ENCODE measurements around the gene RNF43. TPM values are rescaled to one million over a fixed set of nuclear protein-coding genes. Genes with fewer than 3 reads are reported as not detected.

RNF43 gene
- total and polyA plus RNA-seq, 2 of the 13 experiments (the other 11 are each of a cell fraction or from before 2014, with no cell fraction given): 31.0 to 53.4 TPM

GRCh38 chr17:58415371-58416055 lies 1.8 kb downstream of the RNF43 start (continued):
- TF ChIP-seq LCORL (IDR thresholded peaks at IDR 0.05) (no peak), LCORL (CRISPR knock-in tag; IDR thresholded peaks at IDR 0.05) (no peak; the same call in 1 of the 2 replicates), ZNF543 (CRISPR knock-in tag; IDR thresholded peaks at IDR 0.05) (0 out of 2 replicates have a peak, but pooled peaks have one; percentile 51), POGK (CRISPR knock-in tag; conservative IDR thresholded peaks at IDR 0.05) (no peak), SNAPC5 (CRISPR knock-in tag; IDR thresholded peaks at IDR 0.05; ENCODE audit: borderline replicate concordance) (no peak), YEATS2 (CRISPR knock-in tag; IDR thresholded peaks at IDR 0.05; ENCODE audit: borderline replicate concordance) (no peak), ZSCAN30 (CRISPR knock-in tag; IDR thresholded peaks at IDR 0.05) (no peak), ZNF337 (CRISPR knock-in tag; IDR thresholded peaks at IDR 0.05; ENCODE audit: borderline replicate concordance, low read depth) (peak; percentile 59; the same call in 1 of the 2 replicates), ZNF646 (CRISPR knock-in tag; IDR thresholded peaks at IDR 0.05) (no peak), ZNF329 (CRISPR knock-in tag; IDR thresholded peaks at IDR 0.05; ENCODE audit: low read depth) (no peak), SMARCE1 (IDR thresholded peaks at IDR 0.05; ENCODE audit: borderline replicate concordance) (no peak), ZNF367 (CRISPR knock-in tag; IDR thresholded peaks at IDR 0.05; ENCODE audit: borderline replicate concordance) (no peak), ZNF550 (CRISPR knock-in tag; IDR thresholded peaks at IDR 0.05; ENCODE audit: borderline replicate concordance) (no peak), TFAP4 (IDR thresholded peaks at IDR 0.05; ENCODE audit: borderline replicate concordance, low read depth) (peak; percentile 91; the same call in 1 of the 2 replicates), ZNF260 (CRISPR knock-in tag; IDR thresholded peaks at IDR 0.05; ENCODE audit: borderline replicate concordance, low read depth) (no peak), ZNF225 (CRISPR knock-in tag; IDR thresholded peaks at IDR 0.05) (no peak), MLX (CRISPR knock-in tag; IDR thresholded peaks at IDR 0.05) (no peak), CHD2 (IDR thresholded peaks at IDR 0.05; ENCODE audit: low read depth, low read length) (no peak), DMAP1 (CRISPR knock-in tag; IDR thresholded peaks at IDR 0.05) (peak; percentile 33; the same call in 1 of the 2 replicates)
